ENCODE results near the gene ARRB1.

- TF ChIP-seq CTCF (IDR thresholded peaks at IDR 0.05) (no peak), POLR2A (IDR thresholded peaks at IDR 0.05) (no peak)
Observed at GRCh38 chr11:75238595-75239440, 112.6 kb downstream of the ARRB1 start.
